Activated naive CD4-positive, alpha-beta T cell treated with anti-CD3 and anti-CD28 coated beads, Interleukin-2, amount 10 ng/mL, durations not matched to agents 7 days and 5 days (primary cell): ENCODE results near the gene GALNT7.

Experiments used
- CTCF ChIA-PET: fragments of 350-600 bp; sonication (Branson Sonifier 250); formaldehyde crosslinking; loops from one replicate; lab custom pipeline; 2021; ENCODE audit warnings: antibody characterized with exemption; lab: Charles Lee
- DNase-seq: peaks from one replicate; pipeline ENCODE4 v3.0.0-alpha.2; 2020
- H3K27ac Mint-ChIP-seq: one replicate; pipeline ENCODE4 v1.8.0; 2021; ENCODE audit warnings: mild to moderate bottlenecking, moderate library complexity, mixed read lengths
- H3K27me3 Mint-ChIP-seq: one replicate; pipeline ENCODE4 v1.8.0; 2021; ENCODE audit warnings: mild to moderate bottlenecking, mixed read lengths
- H3K36me3 Mint-ChIP-seq: one replicate; pipeline ENCODE4 v1.8.0; 2021; ENCODE audit warnings: mixed read lengths
- H3K4me1 Mint-ChIP-seq: one replicate; pipeline ENCODE4 v1.8.0; 2021; ENCODE audit warnings: mixed read lengths
- H3K4me3 Mint-ChIP-seq: one replicate; pipeline ENCODE4 v1.8.0; 2021; ENCODE audit warnings: mild to moderate bottlenecking, moderate library complexity, mixed read lengths
- H3K9me3 Mint-ChIP-seq: one replicate; pipeline ENCODE4 v1.8.0; 2021; ENCODE audit warnings: mixed read lengths

GALNT7 gene

DNA sequence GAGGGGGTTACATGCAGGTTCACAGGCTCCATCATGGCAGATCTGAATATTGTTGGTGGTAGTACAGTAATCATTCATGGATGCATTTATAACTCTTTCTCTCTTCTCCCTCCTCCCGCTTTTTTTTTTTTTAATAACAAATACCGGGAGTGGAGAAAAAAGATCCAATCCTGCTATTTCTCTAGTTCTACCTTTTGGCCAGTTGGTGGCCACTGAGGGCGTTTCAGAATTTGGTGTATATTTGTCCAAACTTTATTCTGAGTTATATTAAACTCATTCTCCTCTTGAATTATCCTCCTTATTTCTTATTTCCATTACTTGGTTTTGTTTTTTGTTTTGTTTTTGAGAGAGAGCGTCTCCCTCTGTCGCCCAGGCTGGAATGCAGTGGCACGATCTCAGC, 90.7 kb downstream of the GALNT7 start:
- CTCF ChIA-PET = interaction anchor here (1.8 to 2.2 kb wide), 2 partner anchors 235 to 246 kb away, joined by 6 to 14 read pairs; no protein-coding TSS in a partner anchor
- H3K27ac Mint-ChIP-seq = no peak overlapping the region

DNA sequence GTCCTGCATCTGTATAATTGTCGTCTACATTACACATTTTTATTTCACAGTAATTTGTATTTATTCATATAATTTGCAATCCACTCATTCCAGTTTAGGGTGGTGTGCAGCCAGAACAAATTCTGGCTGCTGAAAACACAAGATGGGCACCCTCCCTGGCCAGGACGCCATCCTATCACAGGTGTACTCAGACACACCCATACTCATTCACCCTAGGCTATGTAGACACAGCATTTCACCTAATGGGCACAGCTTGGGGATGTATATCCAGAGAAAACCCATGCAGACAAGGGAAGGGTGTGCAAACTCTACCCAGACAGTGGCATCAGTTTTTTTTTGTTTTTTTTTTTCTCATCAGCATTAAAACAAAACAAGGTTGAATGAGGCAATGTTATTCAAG, 92.4 kb downstream of the GALNT7 start:
- CTCF ChIA-PET = interaction anchor here (1.2 to 2.2 kb wide), 4 partner anchors 41 to 248 kb away, joined by 4 to 14 read pairs (median 6); no protein-coding TSS in a partner anchor
- H3K9me3 Mint-ChIP-seq = no peaks in the 10 kb centered on the region
- no peaks in the 10 kb centered on the region for H3K36me3 Mint-ChIP-seq
- no peak for DNase-seq
- H3K27me3 Mint-ChIP-seq = no peaks in the 10 kb centered on the region
- H3K4me3 Mint-ChIP-seq = no peak overlapping the region
- H3K27ac Mint-ChIP-seq = no peak overlapping the region
- H3K4me1 Mint-ChIP-seq = peaks cover 20% of the 10 kb centered on the region

More for the DNA sequence above, 90.7 kb downstream of the GALNT7 start:
- Mint-ChIP-seq H3K36me3 (no peaks in the 10 kb centered on the region), H3K27me3 (no peaks in the 10 kb centered on the region), H3K4me1 (peaks cover 5% of the 10 kb centered on the region), H3K4me3 (no peak overlapping the region), H3K9me3 (no peaks in the 10 kb centered on the region)
- DNase-seq = no peak

DNA sequence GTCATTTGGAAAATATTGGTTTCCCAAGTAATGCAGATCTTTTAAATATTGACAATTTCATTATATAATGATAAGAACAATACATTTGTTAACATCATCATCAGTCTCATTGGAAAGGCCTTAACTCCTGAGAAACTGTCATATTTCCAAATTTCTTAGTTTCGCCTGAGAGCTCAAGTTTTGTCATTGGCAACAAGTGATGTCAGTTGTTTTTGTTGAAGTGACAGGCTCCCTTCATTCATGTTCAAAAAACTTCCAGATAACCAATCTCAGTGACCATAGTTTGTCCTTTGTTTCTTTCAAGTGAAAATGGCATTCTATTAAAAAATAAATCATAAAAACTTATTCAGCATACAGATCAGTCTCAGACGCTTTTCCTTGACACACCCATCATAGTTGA, 93.8 kb downstream of the GALNT7 start:
- Mint-ChIP-seq H3K27me3 (no peaks in the 10 kb centered on the region), H3K4me3 (no peak overlapping the region), H3K4me1 (peaks cover 20% of the 10 kb centered on the region), H3K9me3 (no peaks in the 10 kb centered on the region), H3K27ac (no peak overlapping the region), H3K36me3 (no peaks in the 10 kb centered on the region)
- CTCF ChIA-PET = interaction anchor here (0.7 to 1.4 kb wide), 2 partner anchors 26 to 249 kb away, joined by 4 to 8 read pairs; no protein-coding TSS in a partner anchor
- DNase-seq = no peak

DNA sequence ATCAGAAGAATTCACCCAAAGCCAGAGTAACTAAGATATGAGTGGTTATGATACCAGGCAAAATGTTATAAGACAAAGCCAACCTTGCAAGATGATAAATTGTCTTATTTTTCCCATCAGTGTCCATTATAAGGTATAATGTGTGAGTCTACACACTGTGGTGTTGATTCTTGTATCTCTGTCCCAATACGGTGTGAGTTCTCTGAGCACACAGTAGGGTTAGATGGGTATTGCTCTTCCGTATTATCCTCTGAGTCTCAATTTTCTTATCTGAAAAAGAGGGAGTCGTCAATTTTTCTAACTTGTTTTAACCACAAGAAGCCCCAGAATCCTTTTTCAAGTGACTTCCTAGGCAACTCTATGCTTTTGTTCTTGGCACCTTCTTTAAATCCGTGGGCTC, 95.6 kb downstream of the GALNT7 start:
- H3K4me1 Mint-ChIP-seq = peaks cover 20% of the 10 kb centered on the region
- peak overlapping the region; percentile 70 for H3K27ac Mint-ChIP-seq
- H3K27me3 Mint-ChIP-seq = no peaks in the 10 kb centered on the region
- no peaks in the 10 kb centered on the region for H3K36me3 Mint-ChIP-seq
- CTCF ChIA-PET = interaction anchor here (1.2 kb wide), 1 partner anchor 23 kb away, joined by 3 read pairs; no protein-coding TSS in a partner anchor
- peak overlapping the region; percentile 9 for H3K4me3 Mint-ChIP-seq
- H3K9me3 Mint-ChIP-seq = no peaks in the 10 kb centered on the region
- no peak for DNase-seq

DNA sequence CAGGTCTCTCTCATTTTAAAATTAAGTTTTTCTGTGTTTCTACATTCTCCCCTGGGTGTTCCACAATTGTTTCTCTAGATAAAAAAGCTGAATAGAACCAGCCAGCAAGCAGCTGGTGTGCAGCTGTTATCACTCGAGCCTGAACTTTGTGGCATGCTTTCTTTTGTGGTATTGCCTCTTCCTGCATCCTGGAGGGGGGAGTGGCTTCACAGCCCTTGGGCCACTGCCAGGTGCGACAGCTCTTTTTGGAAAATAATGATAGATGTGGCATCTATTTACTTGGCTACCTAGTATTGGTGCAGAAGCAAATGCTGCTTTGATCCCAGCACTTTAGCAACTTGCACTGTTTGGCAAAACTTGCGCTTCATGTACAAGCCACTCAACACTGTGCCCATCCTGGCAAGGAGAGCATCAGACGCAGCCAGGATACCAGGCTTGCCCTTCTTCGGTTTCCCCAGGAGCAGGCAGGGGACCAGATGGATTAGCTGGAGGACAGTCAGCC, 96.1 kb downstream of the GALNT7 start:
- Mint-ChIP-seq H3K27me3 (no peaks in the 10 kb centered on the region), H3K9me3 (no peaks in the 10 kb centered on the region), H3K4me1 (peaks cover 20% of the 10 kb centered on the region), H3K27ac (peak overlapping the region; percentile 70), H3K36me3 (no peaks in the 10 kb centered on the region), H3K4me3 (no peak overlapping the region)
- CTCF ChIA-PET = interaction anchor here (0.6 to 1.3 kb wide), 5 partner anchors 9 to 251 kb away, joined by 3 to 9 read pairs (median 3); no protein-coding TSS in a partner anchor
- peak; percentile 64 for DNase-seq

DNA sequence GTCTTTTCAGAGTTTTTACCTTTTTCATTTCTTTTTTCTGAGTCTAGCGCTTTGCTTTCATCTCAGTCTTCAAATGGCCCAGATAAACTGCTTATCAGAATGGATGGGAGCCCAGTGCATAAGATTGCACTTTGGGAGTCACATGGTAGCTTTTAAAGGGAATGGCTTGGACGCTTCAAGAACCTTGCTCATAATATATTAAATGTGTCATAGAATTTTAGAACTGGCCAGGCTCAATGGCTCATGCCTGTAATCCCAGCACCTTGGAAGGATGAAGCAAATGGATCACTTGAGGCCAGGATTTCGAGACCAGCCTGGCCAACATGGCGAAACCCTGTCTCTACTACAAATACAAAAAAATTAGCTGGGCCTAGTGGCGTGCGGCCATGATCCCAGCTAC, 97.1 kb downstream of the GALNT7 start:
- H3K4me1 Mint-ChIP-seq = peaks cover 20% of the 10 kb centered on the region
- H3K27ac Mint-ChIP-seq = no peak overlapping the region
- no peaks in the 10 kb centered on the region for H3K36me3 Mint-ChIP-seq
- CTCF ChIA-PET = interaction anchor here (0.9 to 1.3 kb wide), 3 partner anchors 10 to 252 kb away, joined by 3 to 9 read pairs (median 5); no protein-coding TSS in a partner anchor
- H3K27me3 Mint-ChIP-seq = no peaks in the 10 kb centered on the region
- DNase-seq = no peak
- no peak overlapping the region for H3K4me3 Mint-ChIP-seq
- no peaks in the 10 kb centered on the region for H3K9me3 Mint-ChIP-seq

DNA sequence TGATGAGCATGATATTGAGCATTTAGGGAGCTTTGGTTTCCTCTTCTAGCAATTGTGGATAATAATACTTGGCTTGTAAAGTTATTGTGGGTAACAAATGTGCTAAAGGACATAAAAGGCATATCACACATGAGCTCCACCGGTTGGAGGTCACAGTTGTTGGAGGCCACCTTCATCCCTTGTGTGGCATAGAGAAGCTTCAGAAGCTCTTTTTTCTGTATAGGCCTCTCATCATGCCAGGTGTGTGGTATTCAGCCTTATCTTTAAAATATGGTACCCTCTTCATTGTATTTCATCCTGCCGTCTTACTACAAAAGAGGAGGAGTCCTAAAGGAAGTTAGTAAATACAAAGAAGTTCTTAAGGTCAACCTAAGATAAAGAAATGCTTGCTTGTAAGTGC, 99.1 kb downstream of the GALNT7 start:
- DNase-seq = no peak
- CTCF ChIA-PET = interaction anchor here (0.8 to 1.0 kb wide), 2 partner anchors 10 to 34 kb away, joined by 3 to 6 read pairs; no protein-coding TSS in a partner anchor
- H3K27me3 Mint-ChIP-seq = no peaks in the 10 kb centered on the region
- no peaks in the 10 kb centered on the region for H3K9me3 Mint-ChIP-seq
- no peak overlapping the region for H3K4me3 Mint-ChIP-seq
- H3K36me3 Mint-ChIP-seq = no peaks in the 10 kb centered on the region
- H3K4me1 Mint-ChIP-seq = peaks cover 20% of the 10 kb centered on the region
- no peak overlapping the region for H3K27ac Mint-ChIP-seq

DNA sequence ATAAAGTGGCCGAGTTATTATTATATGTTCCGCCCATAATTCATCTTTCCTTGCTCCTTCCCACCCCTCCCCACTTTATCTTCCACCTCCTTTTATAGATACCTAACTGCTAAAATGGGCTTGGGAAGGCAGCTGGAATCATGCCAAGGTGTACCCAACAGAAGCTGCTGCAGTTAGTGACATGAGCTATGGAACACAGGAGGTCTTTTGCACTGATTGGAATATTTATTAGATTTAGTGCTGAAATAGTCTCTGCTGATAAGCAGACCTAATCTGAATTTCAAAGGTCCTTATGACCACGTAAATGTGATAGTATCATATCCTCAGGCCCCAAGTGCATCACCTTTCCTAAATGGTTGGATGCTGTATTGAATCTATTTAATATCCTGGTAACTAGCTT, 100.7 kb downstream of the GALNT7 start:
- no peak overlapping the region for H3K4me3 Mint-ChIP-seq
- peaks cover 15% of the 10 kb centered on the region for H3K4me1 Mint-ChIP-seq

DNA sequence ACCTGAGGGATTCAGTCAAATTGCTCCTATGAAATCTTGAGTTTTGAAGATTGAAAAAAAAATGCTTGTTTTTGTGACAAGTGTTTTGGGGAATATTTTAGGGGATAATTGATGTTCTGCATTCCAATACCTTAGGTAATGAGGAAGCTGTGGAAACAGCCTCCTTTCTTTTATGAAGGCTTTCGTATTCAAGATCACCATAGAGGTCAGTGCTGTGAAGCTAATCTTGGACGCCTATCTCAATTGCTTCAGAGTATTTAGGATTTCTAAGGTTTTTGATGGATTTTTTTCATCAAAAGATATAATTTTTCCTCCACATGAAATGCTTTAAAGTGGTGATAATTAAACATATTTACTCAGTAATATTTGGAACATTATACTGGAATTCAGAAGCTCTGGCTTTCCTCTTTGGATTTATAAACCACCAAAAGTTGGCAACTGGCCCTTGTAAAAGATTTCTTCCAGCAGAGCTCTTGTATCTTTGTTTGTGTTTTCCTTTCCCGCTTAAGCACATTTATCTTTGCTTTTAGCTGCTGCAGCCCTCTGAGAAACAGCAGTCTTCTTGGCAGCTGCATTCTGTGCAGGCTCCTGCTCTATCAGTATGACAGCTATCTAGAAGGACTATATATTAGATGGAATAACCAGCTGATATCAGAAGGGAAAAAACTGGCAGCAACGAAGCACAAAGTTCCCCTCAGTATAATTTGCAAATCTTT, 101.9 kb downstream of the GALNT7 start:
- Mint-ChIP-seq H3K27ac (no peak overlapping the region), H3K36me3 (no peaks in the 10 kb centered on the region), H3K4me1 (peaks cover 3% of the 10 kb centered on the region), H3K9me3 (peaks cover 4% of the 10 kb centered on the region), H3K27me3 (no peaks in the 10 kb centered on the region), H3K4me3 (no peak overlapping the region)
- CTCF ChIA-PET = interaction anchor here (0.6 to 1.3 kb wide), 3 partner anchors 31 to 146 kb away, joined by 3 to 5 read pairs (median 3); no protein-coding TSS in a partner anchor
- DNase-seq = no peak

More for the DNA sequence above, 100.7 kb downstream of the GALNT7 start:
- H3K36me3 Mint-ChIP-seq = no peaks in the 10 kb centered on the region
- H3K27ac Mint-ChIP-seq = no peak overlapping the region
- CTCF ChIA-PET = interaction anchor here (1.3 kb wide), 1 partner anchor 32 kb away, joined by 3 read pairs; no protein-coding TSS in a partner anchor
- no peaks in the 10 kb centered on the region for H3K9me3 Mint-ChIP-seq
- no peaks in the 10 kb centered on the region for H3K27me3 Mint-ChIP-seq
- no peak for DNase-seq

DNA sequence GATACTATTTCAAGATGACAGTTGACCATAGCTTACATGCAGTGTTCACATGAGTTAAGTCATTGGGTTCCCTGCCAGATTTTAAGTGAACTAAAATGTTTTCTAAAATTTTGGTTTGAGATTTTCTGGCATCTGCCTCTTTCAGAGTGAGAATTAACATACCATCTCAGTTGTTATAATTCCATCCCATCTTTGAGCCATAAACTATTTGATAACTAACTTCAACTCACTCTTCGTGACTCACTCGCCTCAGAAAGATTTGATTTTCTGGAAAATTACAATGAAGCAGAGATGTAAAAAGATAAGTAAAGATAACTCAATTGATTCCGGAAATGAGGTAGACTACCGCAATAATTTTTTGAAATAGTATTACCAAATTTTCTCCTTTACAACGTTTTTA, 103.7 kb downstream of the GALNT7 start:
- Mint-ChIP-seq H3K4me1 (no peaks in the 10 kb centered on the region), H3K27me3 (no peaks in the 10 kb centered on the region), H3K36me3 (no peaks in the 10 kb centered on the region), H3K27ac (no peak overlapping the region), H3K9me3 (peaks cover 4% of the 10 kb centered on the region), H3K4me3 (no peak overlapping the region)
- CTCF ChIA-PET = no interaction called here
- DNase-seq = no peak

DNA sequence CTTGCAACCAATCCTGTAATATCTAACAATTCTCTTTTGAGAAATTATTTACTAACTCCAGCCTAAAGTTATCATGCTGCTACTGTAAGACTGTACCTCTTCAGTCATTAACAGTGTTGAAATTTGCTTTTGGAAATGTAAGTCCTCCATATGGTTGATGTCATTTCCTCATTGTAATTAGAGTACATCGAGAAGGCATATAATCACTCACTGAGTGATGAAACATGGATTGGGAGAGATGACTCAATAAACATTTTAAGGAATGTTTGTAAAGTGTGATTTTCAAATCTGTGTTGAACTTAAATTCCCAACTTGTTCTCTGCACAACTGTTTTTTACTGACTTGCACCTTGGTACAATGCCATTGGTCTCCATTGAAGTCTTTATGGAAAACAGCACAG, 104.4 kb downstream of the GALNT7 start:
- DNase-seq = no peak
- Mint-ChIP-seq H3K36me3 (no peaks in the 10 kb centered on the region), H3K27ac (no peak overlapping the region), H3K27me3 (no peaks in the 10 kb centered on the region), H3K4me1 (no peaks in the 10 kb centered on the region), H3K4me3 (no peak overlapping the region), H3K9me3 (peaks cover 4% of the 10 kb centered on the region)
- CTCF ChIA-PET = no interaction called here

DNA sequence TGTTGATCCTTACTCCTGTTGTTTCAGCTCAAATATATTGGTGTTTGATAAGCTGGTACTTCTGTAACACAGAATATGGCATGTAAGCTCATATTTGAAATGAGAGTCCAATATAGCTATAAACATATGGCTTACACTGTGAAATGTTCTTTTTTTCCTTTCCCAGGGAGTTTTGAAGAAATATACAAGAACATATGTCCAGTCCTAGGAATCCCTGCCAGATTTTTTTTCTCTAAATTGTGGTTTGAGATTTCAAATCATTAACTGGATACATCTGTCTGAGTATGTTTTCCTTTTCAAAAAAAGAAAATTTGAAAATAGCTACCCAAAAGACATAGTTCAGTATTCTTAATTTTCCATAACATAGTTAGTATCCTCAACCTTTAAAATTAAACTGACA, 105.3 kb downstream of the GALNT7 start:
- no peaks in the 10 kb centered on the region for H3K36me3 Mint-ChIP-seq
- CTCF ChIA-PET = interaction anchor here (0.6 to 1.3 kb wide), 5 partner anchors 12 to 1100 kb away, joined by 3 read pairs; no protein-coding TSS in a partner anchor
- no peak overlapping the region for H3K4me3 Mint-ChIP-seq
- no peak overlapping the region for H3K27ac Mint-ChIP-seq
- no peaks in the 10 kb centered on the region for H3K4me1 Mint-ChIP-seq
- H3K27me3 Mint-ChIP-seq = no peaks in the 10 kb centered on the region
- DNase-seq = no peak
- H3K9me3 Mint-ChIP-seq = peaks cover 4% of the 10 kb centered on the region

DNA sequence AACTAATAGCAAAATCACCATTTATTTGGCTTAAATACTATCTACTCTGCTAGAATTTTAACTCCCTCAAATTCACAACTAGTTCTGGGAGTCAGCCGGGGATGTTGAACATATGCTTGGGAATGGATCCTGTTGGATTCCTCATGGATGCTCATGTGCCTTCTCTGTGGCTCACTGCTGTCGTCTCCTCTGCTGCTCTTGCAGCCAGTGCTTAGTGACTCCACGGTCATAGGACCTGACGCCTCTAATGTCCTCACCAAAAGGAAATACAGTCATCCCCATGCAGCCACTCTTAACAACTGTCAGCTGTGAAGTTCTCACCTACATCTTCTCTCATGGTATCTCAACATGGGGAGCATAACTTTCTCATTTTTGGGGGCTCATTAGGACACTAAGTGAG, 106.1 kb downstream of the GALNT7 start:
- peaks cover 4% of the 10 kb centered on the region for H3K9me3 Mint-ChIP-seq
- CTCF ChIA-PET = interaction anchor here (1.0 to 1.3 kb wide), 4 partner anchors 11 to 244 kb away, joined by 3 read pairs; no protein-coding TSS in a partner anchor

DNA sequence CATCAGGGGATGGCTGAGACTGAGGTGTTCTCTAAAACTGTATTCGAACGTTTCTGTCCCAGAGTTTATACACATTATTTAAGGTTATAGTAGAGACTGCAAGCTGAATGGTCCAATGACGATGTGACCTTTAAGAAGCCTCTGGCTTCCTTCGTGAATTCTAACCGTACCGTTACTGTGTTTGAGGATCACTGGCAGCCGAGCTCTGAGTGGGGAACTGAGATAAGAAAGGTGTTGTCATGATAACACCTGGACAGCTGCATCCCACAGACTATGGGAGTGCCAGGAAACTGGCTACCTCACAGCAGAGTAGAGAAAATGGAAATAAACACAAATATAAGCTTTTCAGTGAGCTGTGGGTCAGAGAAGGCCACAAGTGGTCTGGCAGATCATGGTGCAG, 106.5 kb downstream of the GALNT7 start:
- H3K4me3 Mint-ChIP-seq = no peak overlapping the region
- peaks cover 4% of the 10 kb centered on the region for H3K9me3 Mint-ChIP-seq
- H3K27ac Mint-ChIP-seq = no peak overlapping the region
- DNase-seq = no peak
- H3K4me1 Mint-ChIP-seq = no peaks in the 10 kb centered on the region
- CTCF ChIA-PET = interaction anchor here (1.0 to 1.3 kb wide), 3 partner anchors 11 to 245 kb away, joined by 3 read pairs; no protein-coding TSS in a partner anchor
- no peaks in the 10 kb centered on the region for H3K27me3 Mint-ChIP-seq
- no peaks in the 10 kb centered on the region for H3K36me3 Mint-ChIP-seq

More for the DNA sequence above, 106.1 kb downstream of the GALNT7 start:
- Mint-ChIP-seq H3K27ac (no peak overlapping the region), H3K27me3 (no peaks in the 10 kb centered on the region), H3K4me3 (no peak overlapping the region), H3K36me3 (no peaks in the 10 kb centered on the region), H3K4me1 (no peaks in the 10 kb centered on the region)
- DNase-seq = no peak
